DOHH2 (cell line): ENCODE results near the gene ZNF805.

ENCODE experiments used
- H3F3A ChIP-seq: fragments of 200-600 bp; sonication (generic), shearing (Covaris generic); 2 replicates; pipeline ENCODE4 v1.6.0; 2016; ENCODE audit warnings: antibody characterized with exemption, mild to moderate bottlenecking; ENCODE audit not compliant: control insufficient read depth, insufficient read depth
- H3K27ac ChIP-seq: fragments of 200-600 bp; sonication (generic); 2 replicates; pipeline ENCODE4 v1.5.1; 2014; ENCODE audit warnings: low read depth, mild to moderate bottlenecking, low read length, moderate library complexity
- H3K27me3 ChIP-seq: fragments of 200-600 bp; sonication (generic); 2 replicates; pipeline ENCODE4 v1.6.1; 2014; ENCODE audit warnings: mild to moderate bottlenecking, low read length, mixed read lengths; ENCODE audit not compliant: control insufficient read depth
- H3K36me3 ChIP-seq: fragments of 200-600 bp; sonication (generic); 2 replicates; pipeline ENCODE4 v1.6.1; 2014; ENCODE audit warnings: mild to moderate bottlenecking, low read length, moderate library complexity, mixed read lengths; ENCODE audit not compliant: control insufficient read depth
- H3K4me1 ChIP-seq: fragments of 200-600 bp; sonication (generic); 2 replicates; pipeline ENCODE4 v1.6.1; 2014; ENCODE audit warnings: mild to moderate bottlenecking, low read length, mixed read lengths; ENCODE audit not compliant: control insufficient read depth
- H3K4me2 ChIP-seq: fragments of 200-600 bp; sonication (generic); 2 replicates; pipeline ENCODE4 v1.6.0; 2014; ENCODE audit warnings: mild to moderate bottlenecking, low read length, moderate library complexity
- H3K4me3 ChIP-seq: fragments of 200-600 bp; sonication (generic); 2 replicates; pipeline ENCODE4 v1.5.1; 2014; ENCODE audit warnings: mild to moderate bottlenecking, low read length, mixed read lengths
- H3K79me2 ChIP-seq: fragments of 200-600 bp; sonication (generic); 2 replicates; pipeline ENCODE4 v1.6.1; 2014; ENCODE audit warnings: mild to moderate bottlenecking, low read length, mixed read lengths; ENCODE audit not compliant: control insufficient read depth
- H3K9me2 ChIP-seq: fragments of 200-600 bp; sonication (generic); replicated peaks from 2 replicates; pipeline ENCODE4 v1.6.1; 2014; ENCODE audit warnings: mild to moderate bottlenecking, low read length, mixed read lengths; ENCODE audit not compliant: control insufficient read depth
- H3K9me3 ChIP-seq: fragments of 200-600 bp; sonication (generic); 2 replicates; pipeline ENCODE4 v1.6.1; 2014; ENCODE audit warnings: antibody characterized with exemption, low read length, mixed read lengths; ENCODE audit not compliant: control insufficient read depth, insufficient read depth
- H4K20me1 ChIP-seq: fragments of 200-600 bp; sonication (generic); 2 replicates; pipeline ENCODE4 v1.6.0; 2014; ENCODE audit warnings: low read depth, mild to moderate bottlenecking, antibody characterized with exemption, low read length, moderate library complexity; ENCODE audit not compliant: control insufficient read depth, insufficient read depth
- EZH2phosphoT487 ChIP-seq: fragments of 200-600 bp; sonication (generic); IDR thresholded peaks from 2 replicates; pipeline ENCODE4 v1.6.1; 2017; ENCODE audit warnings: borderline replicate concordance, mild to moderate bottlenecking, antibody characterized with exemption, low read length, moderate library complexity, mixed read lengths
- TF ChIP-seq, protein P1 (sequence below): fragments of 200-600 bp; sonication (generic); IDR thresholded peaks from one replicate; pipeline ENCODE4 v1.5.1; 2014; ENCODE audit warnings: antibody characterized with exemption, mild to moderate bottlenecking, low read depth, low read length; ENCODE audit not compliant: poor library complexity, severe bottlenecking

The ZNF805 gene

DNA sequence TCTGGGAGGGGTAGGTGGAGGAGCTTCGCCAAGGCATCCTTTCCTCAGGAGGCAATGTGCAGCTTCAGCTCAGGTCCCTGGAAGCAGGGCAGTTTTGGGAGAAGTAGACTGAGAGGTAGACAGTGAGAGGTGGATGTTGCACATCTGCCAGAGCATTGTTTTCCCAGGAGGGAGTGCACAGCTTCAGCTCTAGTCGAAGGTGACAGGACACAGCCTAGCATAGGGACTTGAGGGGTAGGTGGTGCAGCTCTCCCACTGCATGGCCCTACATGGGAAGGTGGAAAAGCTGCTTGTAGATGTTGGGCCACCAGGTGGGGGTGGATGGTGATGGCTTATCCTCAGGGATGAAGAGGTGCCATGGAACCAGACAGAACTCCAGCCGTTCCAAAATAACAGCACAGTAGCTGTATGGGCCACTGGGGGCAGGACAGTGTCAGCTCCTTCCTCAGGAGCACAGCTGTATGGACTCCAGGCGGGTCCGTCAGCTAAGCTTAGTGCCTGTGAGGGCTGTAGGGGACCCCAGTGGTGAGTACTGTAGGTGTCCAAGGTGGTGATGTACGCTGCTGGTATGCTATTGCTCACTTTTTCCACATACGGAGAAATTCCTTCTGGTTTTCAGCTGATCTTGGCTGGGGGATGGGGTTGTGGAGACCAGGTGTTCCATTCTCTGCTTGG, 62.4 kb downstream of the ZNF805 start:
- no peaks in the 10 kb centered on the region for H4K20me1 ChIP-seq
- H3K9me2 ChIP-seq, result no peaks in the 10 kb centered on the region
- no peak for TF ChIP-seq EZH2phosphoT487
- TF ChIP-seq, protein P1, sequence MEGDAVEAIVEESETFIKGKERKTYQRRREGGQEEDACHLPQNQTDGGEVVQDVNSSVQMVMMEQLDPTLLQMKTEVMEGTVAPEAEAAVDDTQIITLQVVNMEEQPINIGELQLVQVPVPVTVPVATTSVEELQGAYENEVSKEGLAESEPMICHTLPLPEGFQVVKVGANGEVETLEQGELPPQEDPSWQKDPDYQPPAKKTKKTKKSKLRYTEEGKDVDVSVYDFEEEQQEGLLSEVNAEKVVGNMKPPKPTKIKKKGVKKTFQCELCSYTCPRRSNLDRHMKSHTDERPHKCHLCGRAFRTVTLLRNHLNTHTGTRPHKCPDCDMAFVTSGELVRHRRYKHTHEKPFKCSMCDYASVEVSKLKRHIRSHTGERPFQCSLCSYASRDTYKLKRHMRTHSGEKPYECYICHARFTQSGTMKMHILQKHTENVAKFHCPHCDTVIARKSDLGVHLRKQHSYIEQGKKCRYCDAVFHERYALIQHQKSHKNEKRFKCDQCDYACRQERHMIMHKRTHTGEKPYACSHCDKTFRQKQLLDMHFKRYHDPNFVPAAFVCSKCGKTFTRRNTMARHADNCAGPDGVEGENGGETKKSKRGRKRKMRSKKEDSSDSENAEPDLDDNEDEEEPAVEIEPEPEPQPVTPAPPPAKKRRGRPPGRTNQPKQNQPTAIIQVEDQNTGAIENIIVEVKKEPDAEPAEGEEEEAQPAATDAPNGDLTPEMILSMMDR, result no peak
- H3K4me3 ChIP-seq, result no peak overlapping the region
- H3K4me2 ChIP-seq, result no peak overlapping the region
- H3F3A ChIP-seq, result no peaks in the 10 kb centered on the region
- H3K4me1 ChIP-seq, result no peaks in the 10 kb centered on the region
- no peak overlapping the region for H3K27ac ChIP-seq
- H3K27me3 ChIP-seq, result no peaks in the 10 kb centered on the region
- H3K9me3 ChIP-seq, result peaks cover 15% of the 10 kb centered on the region; the same call in 1 of the 2 replicates
- peaks cover 13% of the 10 kb centered on the region for H3K79me2 ChIP-seq
- H3K36me3 ChIP-seq, result peaks cover 36% of the 10 kb centered on the region
